Measurements from ENCODE around the gene IFNGR1.

DNA sequence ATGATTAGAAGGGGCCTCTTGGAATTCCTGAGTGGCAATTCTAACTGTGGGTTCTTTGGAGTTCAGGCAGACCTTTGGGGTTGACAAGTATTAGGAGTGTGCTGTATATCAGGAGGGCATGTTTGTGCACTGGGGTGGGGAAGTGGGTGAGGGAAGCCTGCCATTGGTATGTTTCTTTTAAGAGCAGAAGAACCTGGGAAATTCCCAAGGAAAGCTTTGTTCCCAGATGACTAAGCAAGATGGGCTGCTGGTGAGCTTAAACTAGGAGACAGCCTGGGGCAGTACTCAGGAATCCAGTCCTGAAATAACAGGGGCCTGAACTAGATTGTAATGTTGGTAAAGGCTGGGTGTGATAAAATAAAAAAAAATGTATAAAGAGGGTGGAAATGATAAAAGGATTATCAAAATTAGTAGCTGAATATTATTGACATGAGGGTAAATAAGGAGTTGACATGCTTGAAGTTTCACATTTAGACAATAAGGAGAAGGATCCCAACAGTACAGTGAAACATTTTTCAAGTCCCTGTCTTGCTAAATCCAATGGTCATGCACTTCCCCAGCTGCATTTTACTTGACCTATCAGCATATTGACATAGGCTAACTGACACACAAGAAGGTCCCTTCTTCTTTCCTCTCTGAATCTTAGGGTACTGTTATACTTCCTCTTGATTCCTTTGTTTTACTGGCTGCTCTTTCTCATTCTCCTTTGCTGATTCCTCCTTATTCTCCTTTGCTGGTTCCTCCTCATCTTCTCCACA is 18.4 kb upstream of the IFNGR1 start:
- TF ChIP-seq POLR2A (IDR thresholded peaks at IDR 0.05; ENCODE audit: insufficient read depth in 1 of 2, low read depth in 2 of 2, low read length in 2 of 2) (no peak), ELF4 (CRISPR knock-in tag; IDR thresholded peaks at IDR 0.05; ENCODE audit: borderline replicate concordance) (no peak), ZNF234 (CRISPR knock-in tag; conservative IDR thresholded peaks at IDR 0.05) (no peak), CTCF (CRISPR knock-in tag; IDR thresholded peaks at IDR 0.05) (no peak), SMARCC2 (IDR thresholded peaks at IDR 0.05) (no peak), KAT7 (CRISPR knock-in tag; IDR thresholded peaks at IDR 0.05; ENCODE audit: borderline replicate concordance) (no peak), ZNF567 (CRISPR knock-in tag; IDR thresholded peaks at IDR 0.05; ENCODE audit: borderline replicate concordance) (no peak), TBX2 (CRISPR knock-in tag; IDR thresholded peaks at IDR 0.05; ENCODE audit: borderline replicate concordance) (no peak), JARID2 (CRISPR knock-in tag; IDR thresholded peaks at IDR 0.05; ENCODE audit: insufficient replicate concordance) (no peak)
- TF ChIP-seq, protein P1, sequence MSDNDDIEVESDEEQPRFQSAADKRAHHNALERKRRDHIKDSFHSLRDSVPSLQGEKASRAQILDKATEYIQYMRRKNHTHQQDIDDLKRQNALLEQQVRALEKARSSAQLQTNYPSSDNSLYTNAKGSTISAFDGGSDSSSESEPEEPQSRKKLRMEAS (IDR thresholded peaks at IDR 0.05), result no peak

Data from HepG2 (cell line).